HepG2 (cell line): ENCODE data around the gene ADCK2. TPM values are rescaled to one million over a fixed set of nuclear protein-coding genes. Genes with fewer than 3 reads are reported as not detected.
"Not testable (repeated sequence)": the region's sequence is repeated elsewhere in the genome, so short reads cannot be mapped to it uniquely, and the experiment has no call there.

Experiments
- ATAC-seq: fragments of 200-7000 bp; cut with Tn5 transposase; 3 replicates; pipeline ENCODE4 v1.9.1; 2020; ENCODE audit warnings: mild to moderate bottlenecking, moderate library complexity
- BruUV-seq: library from RNA; stranded (reverse); fragments of 400-500 nt; replicated peaks from 2 replicates; lab custom pipeline; 2021; lab: Mats Ljungman, UMichigan
- CTCF ChIA-PET: fragments of 300-600 bp; formaldehyde crosslinking; extraction: SDS; loops from one replicate; lab custom pipeline; 2021; ENCODE audit warnings: low total read pairs, inconsistent platforms, low intra/inter-chr PET ratio; lab: Yijun Ruan, JAX
- POLR2A ChIA-PET: fragments of 350-600 bp; sonication (Branson Sonifier 250); formaldehyde crosslinking; loops from one replicate; lab custom pipeline; 2020; ENCODE audit warnings: antibody characterized with exemption, inconsistent platforms; lab: Yijun Ruan, JAX
- DNase-seq: peaks from one replicate; pipeline ENCODE4 v3.0.0-alpha.2; 2015; ENCODE audit warnings: low spot score
- FAIRE-seq: peaks from 3 replicates; lab custom pipeline; 2011; peaks lifted over from hg19 to GRCh38; lab: Jason Lieb, UNC
- H2AFZ ChIP-seq: one replicate; pipeline ENCODE4 v1.6.1; 2011; ENCODE audit warnings: low read length, inconsistent platforms
- H3K27ac ChIP-seq: fragments of 300-600 bp; 3 replicates; pipeline ENCODE4 v1.8.0; 2011; ENCODE audit warnings: mixed run types, mild to moderate bottlenecking, mixed read lengths, low read length, inconsistent platforms; ENCODE audit not compliant: insufficient read depth; ENCODE audit errors: extremely low read length
- H3K27me3 ChIP-seq, 2 experiments: fragments of 200-600 bp in 1 of 2; 2 replicates in 1 of 2; 3 replicates in 1 of 2; pipeline versions ENCODE4 v1.6.0 to v1.8.0; 2011; ENCODE audit warnings: low read length in 2 of 2, mild to moderate bottlenecking in 2 of 2, moderate library complexity in 2 of 2, inconsistent platforms in 1 of 2; ENCODE audit not compliant: insufficient read depth in 2 of 2, control insufficient read depth in 1 of 2
- H3K36me3 ChIP-seq, 2 experiments: fragments of 200-600 bp in 1 of 2; replicated peaks in 1 of 2; 2 replicates in 1 of 2; 3 replicates in 1 of 2; pipeline versions ENCODE4 v1.5.1 to v1.8.0; 2011; ENCODE audit warnings: low read length in 2 of 2, inconsistent platforms in 1 of 2; ENCODE audit not compliant: insufficient read depth in 2 of 2, control insufficient read depth in 1 of 2
- H3K4me1 ChIP-seq: 2 replicates; pipeline ENCODE4 v1.5.1; 2012; ENCODE audit warnings: low read length, inconsistent platforms; ENCODE audit not compliant: insufficient read depth
- H3K4me2 ChIP-seq: 2 replicates; pipeline ENCODE4 v1.6.0; 2011; ENCODE audit warnings: low read depth, low read length, inconsistent platforms
- H3K4me3 ChIP-seq, 3 experiments: fragments of 200-600 bp in 1 of 3; sonication (generic), shearing (Covaris generic) in 1 of 3; replicated peaks in 1 of 3; 2 replicates each; pipeline ENCODE4 v1.5.1; 2011 to 2016; ENCODE audit warnings: low read length in 3 of 3, inconsistent platforms in 2 of 3, low read depth in 2 of 3, mild to moderate bottlenecking in 2 of 3, control low read depth in 1 of 3, mixed read lengths in 1 of 3; ENCODE audit not compliant: insufficient read depth in 1 of 3
- H3K79me2 ChIP-seq: one replicate; pipeline ENCODE4 v1.6.1; 2011; ENCODE audit warnings: low read length, inconsistent platforms; ENCODE audit not compliant: insufficient read depth
- H3K9ac ChIP-seq: 2 replicates; pipeline ENCODE4 v1.6.0; 2011; ENCODE audit warnings: mild to moderate bottlenecking, low read depth, low read length, inconsistent platforms; ENCODE audit not compliant: insufficient read depth
- H3K9me3 ChIP-seq: 2 replicates; pipeline ENCODE4 v1.5.1; 2012; ENCODE audit warnings: mild to moderate bottlenecking, low read length
- H4K20me1 ChIP-seq: 2 replicates; pipeline ENCODE4 v1.6.0; 2011; ENCODE audit warnings: inconsistent platforms, mild to moderate bottlenecking, low read length, moderate library complexity; ENCODE audit not compliant: insufficient read depth
- CBFB ChIP-seq: sonication (generic); formaldehyde crosslinking; IDR thresholded peaks from 2 replicates; pipeline ENCODE4 v1.4.0; 2020; ENCODE audit warnings: missing genetic modification reagents
- IKZF4 ChIP-seq: sonication (generic); formaldehyde crosslinking; IDR thresholded peaks from 2 replicates; pipeline ENCODE4 v1.5.1; 2020; ENCODE audit warnings: borderline replicate concordance, mild to moderate bottlenecking, low read depth, missing genetic modification reagents; ENCODE audit errors: not compliant biosample characterization
- MYC ChIP-seq: sonication (generic); formaldehyde crosslinking; IDR thresholded peaks from 2 replicates; pipeline ENCODE4 v1.9.0; 2021; ENCODE audit warnings: missing genetic modification reagents, borderline replicate concordance
- NBN ChIP-seq: fragments of 450-650 bp; conservative IDR thresholded peaks from 2 replicates; pipeline ENCODE4 v1.6.1; 2017
- NFKBIZ ChIP-seq: IDR thresholded peaks from 2 replicates; pipeline ENCODE4 v1.6.1; 2018; ENCODE audit warnings: missing genetic modification reagents, missing compliant biosample characterization
- SIX1 ChIP-seq: sonication (generic); formaldehyde crosslinking; IDR thresholded peaks from 2 replicates; pipeline ENCODE4 v1.4.0; 2020; ENCODE audit warnings: missing genetic modification reagents, borderline replicate concordance
- SRSF4 ChIP-seq: fragments of 200-400 bp; formaldehyde crosslinking; IDR thresholded peaks from one replicate; pipeline ENCODE4 v1.6.1; 2018; ENCODE audit warnings: mild to moderate bottlenecking, low read depth, low read length, moderate library complexity; ENCODE audit not compliant: poor library complexity, severe bottlenecking
- SSRP1 ChIP-seq: IDR thresholded peaks from 2 replicates; pipeline ENCODE4 v1.6.1; 2016; ENCODE audit warnings: control low read depth
- WGBS: methylation state at CpG from one replicate; pipeline ENCODE4 v1.1.6; 2017; ENCODE audit warnings: low lambda C conversion rate; 5-methylcytosine and 5-hydroxymethylcytosine counted together
- in situ Hi-C: cut with HindIII; loops from 2 replicates; pipeline ENCODE4 v1.10.0; 2017; ENCODE audit warnings: low pct_unique_long_range_greater_than_20kb; ENCODE audit not compliant: extremely low pct_ligation_motif_present
- intact Hi-C: fragments of 100-400 bp; cut with micrococcal nuclease; formaldehyde crosslinking; loops from one replicate; pipeline ENCODE4 v1.10.0; 2022; ENCODE audit not compliant: unreplicated experiment
- polyA plus RNA-seq, 8 experiments: library from polyadenylated mRNA; depleted of rRNA in 3 of 8; stranded (reverse) in 7 of 8; unstranded in 1 of 8; fragments of >200 nt; fragmentation: Illumina TruSeq in 4 of 8; extraction: Trizol in 4 of 8; gene quantifications; 2 replicates each; pipeline versions ENCODE4 v1.2.1 to v1.2.3, GENCODE V29; 2011 to 2016; ENCODE audit warnings: low read depth in 4 of 8, missing spikeins in 1 of 8, mixed read lengths in 1 of 8; ENCODE audit not compliant: insufficient read depth in 1 of 8
- total RNA-seq, 5 experiments: library from RNA; depleted of rRNA; stranded (reverse); fragments of >200 nt; fragmentation: Illumina TruSeq; extraction: Trizol; gene quantifications; 2 replicates each; pipeline ENCODE4 v1.2.3, GENCODE V29; 2016; ENCODE audit warnings: low read depth in 1 of 5
- TF ChIP-seq, protein P1 (sequence below): sonication (generic); formaldehyde crosslinking; IDR thresholded peaks from 2 replicates; pipeline ENCODE4 v1.4.0; 2020; ENCODE audit warnings: missing genetic modification reagents, borderline replicate concordance
- TF ChIP-seq, protein P2 (sequence below): sonication (generic); formaldehyde crosslinking; IDR thresholded peaks from 2 replicates; pipeline ENCODE4 v1.9.0; 2021; ENCODE audit warnings: missing genetic modification reagents, borderline replicate concordance

ADCK2 gene
- total and polyA plus RNA-seq, 2 of the 13 experiments (the other 11 are each of a cell fraction or from before 2014, with no cell fraction given): 8.6 to 18.8 TPM

DNA sequence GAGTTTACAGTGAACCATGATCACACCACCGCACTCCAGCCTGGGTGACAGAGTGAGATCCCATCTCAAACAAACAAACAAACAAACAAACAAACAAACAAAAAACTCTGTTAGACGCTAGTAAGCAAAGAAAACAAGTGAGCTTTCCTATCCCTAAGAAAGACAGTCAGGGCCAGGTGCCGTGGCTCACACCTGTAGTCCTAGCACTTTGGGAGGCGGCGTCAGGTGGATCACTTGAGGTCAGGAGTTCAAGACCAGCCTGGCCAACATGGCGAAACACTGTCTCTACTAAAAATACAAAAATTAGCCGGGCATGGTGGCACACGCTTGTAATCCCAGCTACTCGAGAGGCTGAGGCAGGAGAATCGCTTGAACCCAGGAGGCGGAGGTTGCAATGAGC lies 4.2 kb downstream of the ADCK2 start:
- CTCF ChIA-PET, H3K36me3 ChIP-seq, H3K79me2 ChIP-seq, H3K27ac ChIP-seq, H3K4me2 ChIP-seq, DNase-seq, H2AFZ ChIP-seq, H3K4me3 ChIP-seq, H3K9me3 ChIP-seq, BruUV-seq, FAIRE-seq, POLR2A ChIA-PET, H3K9ac ChIP-seq, intact Hi-C loops, H4K20me1 ChIP-seq, ATAC-seq, H3K27me3 ChIP-seq: not testable (repeated sequence)
- peaks cover 15% of the 10 kb centered on the region for H3K4me1 ChIP-seq
- in situ Hi-C loops: loop anchor here (25.0 kb wide), 1 partner anchor 335 kb away; the partner anchor contains the start of gene MRPS33
- 86% methylated on average over 11 of the region's 11 CpGs for WGBS

DNA sequence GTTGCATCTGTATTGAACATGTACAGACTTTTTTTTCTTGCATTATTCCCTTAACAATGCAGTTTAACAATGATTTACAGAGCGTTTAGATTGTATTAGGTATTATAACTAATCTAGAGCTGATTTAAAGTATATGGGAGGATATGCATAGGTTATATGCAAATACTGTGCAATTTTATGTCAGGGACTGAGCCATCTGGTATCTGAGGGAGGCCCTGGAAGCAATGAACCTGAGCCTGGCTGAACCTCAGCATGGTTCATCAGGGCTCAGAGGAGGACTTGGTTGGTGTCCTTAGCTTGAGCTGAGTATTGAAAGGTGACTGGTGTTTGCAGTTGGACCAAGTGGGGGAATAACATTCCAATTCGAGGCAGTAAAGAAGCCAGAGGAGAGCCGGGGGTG lies 4.8 kb downstream of the ADCK2 start:
- Histone ChIP-seq H3K4me3 (no peak overlapping the region), H4K20me1 (no peaks in the 10 kb centered on the region), H3K79me2 (no peaks in the 10 kb centered on the region), H3K9me3 (no peaks in the 10 kb centered on the region), H3K9ac (no peak overlapping the region), H3K36me3 (peaks cover 1 to 10% of the 10 kb centered on the region in 2 experiments; a peak in 2 of 5 replicates), H2AFZ (no peak overlapping the region), H3K4me2 (no peak overlapping the region), H3K27ac (no peak overlapping the region), H3K4me1 (peaks cover 9% of the 10 kb centered on the region), H3K27me3 (no peaks in the 10 kb centered on the region)
- FAIRE-seq: no peak
- TF ChIP-seq, protein P1, sequence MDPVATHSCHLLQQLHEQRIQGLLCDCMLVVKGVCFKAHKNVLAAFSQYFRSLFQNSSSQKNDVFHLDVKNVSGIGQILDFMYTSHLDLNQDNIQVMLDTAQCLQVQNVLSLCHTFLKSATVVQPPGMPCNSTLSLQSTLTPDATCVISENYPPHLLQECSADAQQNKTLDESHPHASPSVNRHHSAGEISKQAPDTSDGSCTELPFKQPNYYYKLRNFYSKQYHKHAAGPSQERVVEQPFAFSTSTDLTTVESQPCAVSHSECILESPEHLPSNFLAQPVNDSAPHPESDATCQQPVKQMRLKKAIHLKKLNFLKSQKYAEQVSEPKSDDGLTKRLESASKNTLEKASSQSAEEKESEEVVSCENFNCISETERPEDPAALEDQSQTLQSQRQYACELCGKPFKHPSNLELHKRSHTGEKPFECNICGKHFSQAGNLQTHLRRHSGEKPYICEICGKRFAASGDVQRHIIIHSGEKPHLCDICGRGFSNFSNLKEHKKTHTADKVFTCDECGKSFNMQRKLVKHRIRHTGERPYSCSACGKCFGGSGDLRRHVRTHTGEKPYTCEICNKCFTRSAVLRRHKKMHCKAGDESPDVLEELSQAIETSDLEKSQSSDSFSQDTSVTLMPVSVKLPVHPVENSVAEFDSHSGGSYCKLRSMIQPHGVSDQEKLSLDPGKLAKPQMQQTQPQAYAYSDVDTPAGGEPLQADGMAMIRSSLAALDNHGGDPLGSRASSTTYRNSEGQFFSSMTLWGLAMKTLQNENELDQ: no peak
- no peak for TF ChIP-seq NFKBIZ (CRISPR knock-in tag)
- no peak for TF ChIP-seq NBN
- TF ChIP-seq CBFB (CRISPR knock-in tag): no peak
- TF ChIP-seq SSRP1: no peak
- TF ChIP-seq SIX1 (CRISPR knock-in tag): no peak
- TF ChIP-seq SRSF4: no peak
- TF ChIP-seq IKZF4: no peak
- TF ChIP-seq MYC (CRISPR knock-in tag): no peak
- TF ChIP-seq, protein P2, sequence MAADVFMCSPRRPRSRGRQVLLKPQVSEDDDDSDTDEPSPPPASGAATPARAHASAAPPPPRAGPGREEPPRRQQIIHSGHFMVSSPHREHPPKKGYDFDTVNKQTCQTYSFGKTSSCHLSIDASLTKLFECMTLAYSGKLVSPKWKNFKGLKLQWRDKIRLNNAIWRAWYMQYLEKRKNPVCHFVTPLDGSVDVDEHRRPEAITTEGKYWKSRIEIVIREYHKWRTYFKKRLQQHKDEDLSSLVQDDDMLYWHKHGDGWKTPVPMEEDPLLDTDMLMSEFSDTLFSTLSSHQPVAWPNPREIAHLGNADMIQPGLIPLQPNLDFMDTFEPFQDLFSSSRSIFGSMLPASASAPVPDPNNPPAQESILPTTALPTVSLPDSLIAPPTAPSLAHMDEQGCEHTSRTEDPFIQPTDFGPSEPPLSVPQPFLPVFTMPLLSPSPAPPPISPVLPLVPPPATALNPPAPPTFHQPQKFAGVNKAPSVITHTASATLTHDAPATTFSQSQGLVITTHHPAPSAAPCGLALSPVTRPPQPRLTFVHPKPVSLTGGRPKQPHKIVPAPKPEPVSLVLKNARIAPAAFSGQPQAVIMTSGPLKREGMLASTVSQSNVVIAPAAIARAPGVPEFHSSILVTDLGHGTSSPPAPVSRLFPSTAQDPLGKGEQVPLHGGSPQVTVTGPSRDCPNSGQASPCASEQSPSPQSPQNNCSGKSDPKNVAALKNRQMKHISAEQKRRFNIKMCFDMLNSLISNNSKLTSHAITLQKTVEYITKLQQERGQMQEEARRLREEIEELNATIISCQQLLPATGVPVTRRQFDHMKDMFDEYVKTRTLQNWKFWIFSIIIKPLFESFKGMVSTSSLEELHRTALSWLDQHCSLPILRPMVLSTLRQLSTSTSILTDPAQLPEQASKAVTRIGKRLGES (CRISPR knock-in tag): no peak
- intact Hi-C loops: no loop called here
- BruUV-seq: no TSS peak
- WGBS: 97% methylated on average over 3 of the region's 3 CpGs
- DNase-seq: no peak
- ChIA-PET CTCF (no interaction called here), POLR2A (no interaction called here)
- in situ Hi-C loops: loop anchor here (25.0 kb wide), 1 partner anchor 335 kb away; the partner anchor contains the start of gene MRPS33
- no peak for ATAC-seq
